ENCODE data around the gene CYLD.

The CYLD gene

GRCh38 chr16:50737420-50737959 is 4.4 kb upstream of the CYLD start:
- peaks cover 16% of the 10 kb centered on the region for H3K27me3 ChIP-seq (ENCODE audit: insufficient read depth, low read length)
- H2AFZ ChIP-seq (ENCODE audit: low read depth, low read length), result no peak overlapping the region
- H3K36me3 ChIP-seq (ENCODE audit: insufficient read depth, low read length), result no peaks in the 10 kb centered on the region
- H3K4me1 ChIP-seq (ENCODE audit: insufficient read depth, low read length), result no peaks in the 10 kb centered on the region
- H3K9me3 ChIP-seq (ENCODE audit: low read length), result no peaks in the 10 kb centered on the region
- no peak overlapping the region for H3K4me3 ChIP-seq (ENCODE audit: low read length)

- H3K4me3 ChIP-seq (ENCODE audit: low read length), result no peak overlapping the region
- H2AFZ ChIP-seq (ENCODE audit: low read depth, low read length), result no peak overlapping the region
- H3K27me3 ChIP-seq (ENCODE audit: insufficient read depth, low read length), result peaks cover 16% of the 10 kb centered on the region
- no peaks in the 10 kb centered on the region for H3K36me3 ChIP-seq (ENCODE audit: insufficient read depth, low read length)
- H3K9me3 ChIP-seq (ENCODE audit: low read length), result no peaks in the 10 kb centered on the region
- peaks cover 10% of the 10 kb centered on the region for H3K4me1 ChIP-seq (ENCODE audit: insufficient read depth, low read length)
Measured at GRCh38 chr16:50739031-50739430, 2.9 kb upstream of the CYLD start.

GRCh38 chr16:50740736-50741135 is 1.1 kb upstream of the CYLD start:
- H2AFZ ChIP-seq (ENCODE audit: low read depth, low read length), result no peak overlapping the region
- H3K27me3 ChIP-seq (ENCODE audit: insufficient read depth, low read length), result peaks cover 16% of the 10 kb centered on the region
- no peaks in the 10 kb centered on the region for H3K9me3 ChIP-seq (ENCODE audit: low read length)
- H3K4me1 ChIP-seq (ENCODE audit: insufficient read depth, low read length), result peaks cover 11% of the 10 kb centered on the region
- H3K4me3 ChIP-seq (ENCODE audit: low read length), result no peak overlapping the region
- H3K36me3 ChIP-seq (ENCODE audit: insufficient read depth, low read length), result no peaks in the 10 kb centered on the region

- H3K4me3 ChIP-seq (ENCODE audit: low read length), result peak overlapping the region; percentile 39
- H2AFZ ChIP-seq (ENCODE audit: low read depth, low read length), result no peak overlapping the region
- H3K36me3 ChIP-seq (ENCODE audit: insufficient read depth, low read length), result no peaks in the 10 kb centered on the region
- H3K9me3 ChIP-seq (ENCODE audit: low read length), result no peaks in the 10 kb centered on the region
- peaks cover 15% of the 10 kb centered on the region for H3K27me3 ChIP-seq (ENCODE audit: insufficient read depth, low read length)
- peaks cover 11% of the 10 kb centered on the region for H3K4me1 ChIP-seq (ENCODE audit: insufficient read depth, low read length)
Measured at GRCh38 chr16:50741225-50741780, 583 bp upstream of the CYLD start.

- Histone ChIP-seq H3K27me3 (ENCODE audit: insufficient read depth, low read length) (peaks cover 7% of the 10 kb centered on the region), H3K4me3 (ENCODE audit: low read length) (peak overlapping the region; percentile 69), H3K9me3 (ENCODE audit: low read length) (no peaks in the 10 kb centered on the region), H2AFZ (ENCODE audit: low read depth, low read length) (peak overlapping the region; percentile 69), H3K36me3 (ENCODE audit: insufficient read depth, low read length) (no peaks in the 10 kb centered on the region), H3K4me1 (ENCODE audit: insufficient read depth, low read length) (peaks cover 15% of the 10 kb centered on the region)
Measured at GRCh38 chr16:50742576-50743200, 802 bp downstream of the CYLD start.

- Histone ChIP-seq H3K9me3 (ENCODE audit: low read length) (no peaks in the 10 kb centered on the region), H3K4me1 (ENCODE audit: insufficient read depth, low read length) (peaks cover 15% of the 10 kb centered on the region), H3K4me3 (ENCODE audit: low read length) (no peak overlapping the region), H2AFZ (ENCODE audit: low read depth, low read length) (no peak overlapping the region), H3K36me3 (ENCODE audit: insufficient read depth, low read length) (no peaks in the 10 kb centered on the region), H3K27me3 (ENCODE audit: insufficient read depth, low read length) (no peaks in the 10 kb centered on the region)
Measured at GRCh38 chr16:50743581-50744225, 1.8 kb downstream of the CYLD start.

- H3K27me3 ChIP-seq (ENCODE audit: insufficient read depth, low read length), result no peaks in the 10 kb centered on the region
- H3K36me3 ChIP-seq (ENCODE audit: insufficient read depth, low read length), result peaks cover 2% of the 10 kb centered on the region
- H2AFZ ChIP-seq (ENCODE audit: low read depth, low read length), result no peak overlapping the region
- no peaks in the 10 kb centered on the region for H3K9me3 ChIP-seq (ENCODE audit: low read length)
- H3K4me3 ChIP-seq (ENCODE audit: low read length), result no peak overlapping the region
- peaks cover 15% of the 10 kb centered on the region for H3K4me1 ChIP-seq (ENCODE audit: insufficient read depth, low read length)
Measured at GRCh38 chr16:50744881-50745280, 3.0 kb downstream of the CYLD start.

GRCh38 chr16:50745940-50746339 is 4.1 kb downstream of the CYLD start:
- Histone ChIP-seq H3K9me3 (ENCODE audit: low read length) (no peaks in the 10 kb centered on the region), H3K36me3 (ENCODE audit: insufficient read depth, low read length) (peaks cover 4% of the 10 kb centered on the region), H2AFZ (ENCODE audit: low read depth, low read length) (no peak overlapping the region), H3K4me3 (ENCODE audit: low read length) (no peak overlapping the region), H3K27me3 (ENCODE audit: insufficient read depth, low read length) (no peaks in the 10 kb centered on the region), H3K4me1 (ENCODE audit: insufficient read depth, low read length) (peaks cover 15% of the 10 kb centered on the region)

- Histone ChIP-seq H3K4me1 (ENCODE audit: insufficient read depth, low read length) (peaks cover 15% of the 10 kb centered on the region), H3K9me3 (ENCODE audit: low read length) (no peaks in the 10 kb centered on the region), H3K4me3 (ENCODE audit: low read length) (no peak overlapping the region), H2AFZ (ENCODE audit: low read depth, low read length) (no peak overlapping the region), H3K36me3 (ENCODE audit: insufficient read depth, low read length) (peaks cover 6% of the 10 kb centered on the region), H3K27me3 (ENCODE audit: insufficient read depth, low read length) (no peaks in the 10 kb centered on the region)
Measured at GRCh38 chr16:50747207-50747956, 5.5 kb downstream of the CYLD start.

- Histone ChIP-seq H2AFZ (ENCODE audit: low read depth, low read length) (no peak overlapping the region), H3K9me3 (ENCODE audit: low read length) (peaks cover 2% of the 10 kb centered on the region), H3K36me3 (ENCODE audit: insufficient read depth, low read length) (peaks cover 22% of the 10 kb centered on the region), H3K4me1 (ENCODE audit: insufficient read depth, low read length) (peaks cover 4% of the 10 kb centered on the region), H3K4me3 (ENCODE audit: low read length) (no peak overlapping the region), H3K27me3 (ENCODE audit: insufficient read depth, low read length) (no peaks in the 10 kb centered on the region)
Measured at GRCh38 chr16:50751528-50751927, 9.6 kb downstream of the CYLD start.

GRCh38 chr16:50752471-50753235 is 10.8 kb downstream of the CYLD start:
- H3K4me1 ChIP-seq (ENCODE audit: insufficient read depth, low read length), result peaks cover 4% of the 10 kb centered on the region
- H2AFZ ChIP-seq (ENCODE audit: low read depth, low read length), result no peak overlapping the region
- H3K36me3 ChIP-seq (ENCODE audit: insufficient read depth, low read length), result peaks cover 22% of the 10 kb centered on the region
- no peaks in the 10 kb centered on the region for H3K27me3 ChIP-seq (ENCODE audit: insufficient read depth, low read length)
- peaks cover 2% of the 10 kb centered on the region for H3K9me3 ChIP-seq (ENCODE audit: low read length)
- no peak overlapping the region for H3K4me3 ChIP-seq (ENCODE audit: low read length)

- Histone ChIP-seq H3K4me1 (ENCODE audit: insufficient read depth, low read length) (peaks cover 4% of the 10 kb centered on the region), H3K4me3 (ENCODE audit: low read length) (no peak overlapping the region), H3K27me3 (ENCODE audit: insufficient read depth, low read length) (no peaks in the 10 kb centered on the region), H2AFZ (ENCODE audit: low read depth, low read length) (no peak overlapping the region), H3K36me3 (ENCODE audit: insufficient read depth, low read length) (peaks cover 25% of the 10 kb centered on the region), H3K9me3 (ENCODE audit: low read length) (peaks cover 2% of the 10 kb centered on the region)
Measured at GRCh38 chr16:50756473-50756872, 14.6 kb downstream of the CYLD start.

Measured in neuron (in vitro differentiated cells).